Endothelial cell of umbilical vein (primary cell): Measurements from ENCODE around the gene HINFP. TPM values are rescaled to one million over a fixed set of nuclear protein-coding genes. Genes with fewer than 3 reads are reported as not detected.

Experiments
- BruUV-seq: library from RNA; stranded (reverse); fragments of 400-500 nt; replicated peaks from 2 replicates; lab custom pipeline; 2021; lab: Mats Ljungman, UMichigan
- CTCF ChIA-PET: fragments of 300-600, 350-600 bp; sonication (Branson Sonifier 250); formaldehyde crosslinking; loops from one replicate; lab custom pipeline; 2021; ENCODE audit warnings: antibody characterized with exemption, inconsistent platforms; lab: Charles Lee
- POLR2A ChIA-PET: fragments of 300-600, 350-600 bp; sonication (Branson Sonifier 250); formaldehyde crosslinking; loops from one replicate; lab custom pipeline; 2021; ENCODE audit warnings: antibody characterized with exemption, inconsistent platforms; lab: Charles Lee
- DNase-seq: peaks from one replicate; pipeline ENCODE4 v3.0.0-alpha.2; 2011; ENCODE audit warnings: low read depth, low spot score
- FAIRE-seq: peaks from 2 replicates; lab custom pipeline; 2011; peaks lifted over from hg19 to GRCh38; lab: Jason Lieb, UNC
- H2AFZ ChIP-seq: 2 replicates; pipeline ENCODE4 v1.6.0; 2012; ENCODE audit warnings: low read depth, low read length, control low read depth, inconsistent platforms
- H3K27ac ChIP-seq: 2 replicates; pipeline ENCODE4 v1.5.1; 2011; ENCODE audit warnings: low read depth, mild to moderate bottlenecking, control low read depth, low read length, moderate library complexity; ENCODE audit not compliant: insufficient read depth
- H3K27me3 ChIP-seq, 2 experiments: 2 replicates each; pipeline versions ENCODE4 v1.6.0 to v1.6.1; 2011; ENCODE audit warnings: low read length in 2 of 2, mixed read lengths in 1 of 2; ENCODE audit not compliant: control insufficient read depth in 2 of 2, insufficient read depth in 2 of 2
- H3K36me3 ChIP-seq, 2 experiments: 2 replicates in 1 of 2; 3 replicates in 1 of 2; pipeline ENCODE4 v1.5.1; 2011; ENCODE audit warnings: low read length in 2 of 2, mild to moderate bottlenecking in 1 of 2, moderate library complexity in 1 of 2; ENCODE audit not compliant: control insufficient read depth in 2 of 2, insufficient read depth in 2 of 2; ENCODE audit errors: extremely low read depth in 1 of 2
- H3K4me1 ChIP-seq: 3 replicates; pipeline ENCODE4 v1.5.1; 2011; ENCODE audit warnings: mild to moderate bottlenecking, low read length; ENCODE audit not compliant: control insufficient read depth, insufficient read depth; ENCODE audit errors: extremely low read depth
- H3K4me2 ChIP-seq: 2 replicates; pipeline ENCODE4 v1.6.1; 2011; ENCODE audit warnings: low read length, control low read depth, mixed read lengths; ENCODE audit not compliant: insufficient read depth
- H3K4me3 ChIP-seq, 3 experiments: fragments of 200-600 bp in 1 of 3; sonication (generic), shearing (Covaris generic) in 1 of 3; replicated peaks in 1 of 3; 2 replicates each; pipeline ENCODE4 v1.5.1; 2011 to 2016; ENCODE audit warnings: control low read depth in 3 of 3, low read length in 3 of 3, mild to moderate bottlenecking in 2 of 3, inconsistent platforms in 1 of 3, low read depth in 1 of 3, moderate library complexity in 1 of 3; ENCODE audit not compliant: insufficient read depth in 1 of 3
- H3K79me2 ChIP-seq: 2 replicates; pipeline ENCODE4 v1.6.0; 2012; ENCODE audit warnings: low read length, inconsistent platforms; ENCODE audit not compliant: control insufficient read depth, insufficient read depth
- H3K9ac ChIP-seq: replicated peaks from 2 replicates; pipeline ENCODE3; 2011; ENCODE audit warnings: low read length, control low read depth; ENCODE audit not compliant: insufficient read depth; ENCODE audit errors: extremely low read depth
- H3K9me1 ChIP-seq: replicated peaks from 3 replicates; pipeline ENCODE4 v1.6.0; 2011; ENCODE audit warnings: mild to moderate bottlenecking, low read length; ENCODE audit not compliant: control insufficient read depth, insufficient read depth; ENCODE audit errors: extremely low read depth
- H3K9me3 ChIP-seq: replicated peaks from 2 replicates; pipeline ENCODE4 v1.5.1; 2012; ENCODE audit warnings: low read length, inconsistent platforms; ENCODE audit not compliant: control insufficient read depth, insufficient read depth
- H4K20me1 ChIP-seq: replicated peaks from 2 replicates; pipeline ENCODE3; 2011; ENCODE audit warnings: mild to moderate bottlenecking, low read length; ENCODE audit not compliant: control insufficient read depth, insufficient read depth; ENCODE audit errors: extremely low read depth
- EZH2 ChIP-seq: IDR thresholded peaks from 2 replicates; pipeline ENCODE4 v1.6.1; 2012; ENCODE audit warnings: borderline replicate concordance, low read depth, mild to moderate bottlenecking, moderate library complexity, low read length, inconsistent platforms; ENCODE audit not compliant: severe bottlenecking
- JUN ChIP-seq: IDR thresholded peaks from 2 replicates; pipeline ENCODE4 v1.6.1; 2011; ENCODE audit warnings: borderline replicate concordance, low read depth; ENCODE audit not compliant: insufficient read length, insufficient read depth
- MAX ChIP-seq: IDR thresholded peaks from 2 replicates; pipeline ENCODE4 v1.6.1; 2011; ENCODE audit not compliant: insufficient read depth, insufficient read length
- MYC ChIP-seq: IDR thresholded peaks from one replicate; pipeline ENCODE4 v1.6.1; 2011; ENCODE audit warnings: mild to moderate bottlenecking, low read depth, low read length
- POLR2AphosphoS5 ChIP-seq: IDR thresholded peaks from 2 replicates; pipeline ENCODE4 v1.6.1; 2012; ENCODE audit warnings: low read depth, mild to moderate bottlenecking, control low read depth, low read length, moderate library complexity; ENCODE audit not compliant: insufficient read depth
- dilution Hi-C: fragments of 300-500 bp; cut with MboI; formaldehyde crosslinking; loops from one replicate; pipeline ENCODE4 v1.15.0; 2019; ENCODE audit warnings: low sequenced_read_pairs; ENCODE audit not compliant: extremely low pct_ligation_motif_present
- intact Hi-C: fragments of 100-400 bp; cut with micrococcal nuclease; formaldehyde crosslinking; loops from one replicate; pipeline ENCODE4 v1.10.0; 2022
- polyA plus RNA-seq, 4 experiments: library from polyadenylated mRNA; depleted of rRNA in 3 of 4; stranded (reverse) in 3 of 4; unstranded in 1 of 4; fragments of >200 nt; gene quantifications; 2 replicates each; pipeline versions ENCODE4 v1.2.1 to v1.2.3, GENCODE V29; 2011 to 2012; ENCODE audit warnings: missing spikeins in 1 of 4
- total RNA-seq: library from RNA; stranded (reverse); gene quantifications from 2 replicates; pipeline ENCODE4 v1.2.3, GENCODE V29; 2021
- TF ChIP-seq, protein P1 (sequence below), 2 donors: IDR thresholded peaks; 1 replicate in 1 of 2; 2 replicates in 1 of 2; pipeline ENCODE4 v1.5.1; 2011; ENCODE audit warnings: low read length in 2 of 2, mild to moderate bottlenecking in 2 of 2, moderate library complexity in 2 of 2, control low read depth in 1 of 2, inconsistent platforms in 1 of 2, low read depth in 1 of 2; ENCODE audit not compliant: insufficient read depth in 1 of 2; ENCODE audit errors: extremely low read depth in 1 of 2

HINFP gene
- total and polyA plus RNA-seq, 2 donors (not counting 3 experiments of a cell fraction or from before 2014, with no cell fraction given): 30.8 to 33.4 TPM

DNA sequence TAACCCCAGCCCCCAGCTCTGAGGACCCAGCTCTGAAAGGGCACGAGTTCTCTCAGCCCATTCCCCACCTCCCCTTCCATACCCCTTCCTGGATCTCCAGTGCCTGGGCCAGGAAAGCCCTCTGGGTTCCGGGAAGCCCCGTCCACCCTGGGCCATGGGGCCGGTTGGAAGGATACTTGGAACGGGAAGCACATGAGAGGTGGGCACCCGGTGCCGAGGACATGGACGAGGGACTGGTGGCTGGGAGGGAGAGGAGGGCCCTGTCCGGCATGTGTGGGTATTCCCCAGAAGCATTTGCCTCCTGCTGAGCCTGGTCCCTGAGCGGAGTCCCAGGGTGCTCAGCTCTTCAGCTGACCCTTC lies 5.2 kb upstream of the HINFP start:
- Histone ChIP-seq H3K4me1 (peaks cover 10% of the 10 kb centered on the region), H4K20me1 (no peaks in the 10 kb centered on the region), H2AFZ (no peak overlapping the region), H3K9me1 (no peaks in the 10 kb centered on the region), H3K36me3 (peaks cover 7 to 24% of the 10 kb centered on the region in 2 experiments), H3K4me2 (no peak overlapping the region), H3K27me3 (no peaks in the 10 kb centered on the region), H3K79me2 (no peaks in the 10 kb centered on the region), H3K27ac (no peak overlapping the region), H3K4me3 (no peak overlapping the region), H3K9ac (no peak overlapping the region), H3K9me3 (no peaks in the 10 kb centered on the region)
- DNase-seq (no peak), FAIRE-seq (no peak)
- CTCF ChIA-PET: interaction anchor here (0.9 to 1.6 kb wide), 3 partner anchors 14 to 222 kb away, joined by 4 to 7 read pairs (median 5); no protein-coding TSS in a partner anchor
- no peak for TF ChIP-seq JUN
- no peak for TF ChIP-seq MYC
- TF ChIP-seq, protein P1, sequence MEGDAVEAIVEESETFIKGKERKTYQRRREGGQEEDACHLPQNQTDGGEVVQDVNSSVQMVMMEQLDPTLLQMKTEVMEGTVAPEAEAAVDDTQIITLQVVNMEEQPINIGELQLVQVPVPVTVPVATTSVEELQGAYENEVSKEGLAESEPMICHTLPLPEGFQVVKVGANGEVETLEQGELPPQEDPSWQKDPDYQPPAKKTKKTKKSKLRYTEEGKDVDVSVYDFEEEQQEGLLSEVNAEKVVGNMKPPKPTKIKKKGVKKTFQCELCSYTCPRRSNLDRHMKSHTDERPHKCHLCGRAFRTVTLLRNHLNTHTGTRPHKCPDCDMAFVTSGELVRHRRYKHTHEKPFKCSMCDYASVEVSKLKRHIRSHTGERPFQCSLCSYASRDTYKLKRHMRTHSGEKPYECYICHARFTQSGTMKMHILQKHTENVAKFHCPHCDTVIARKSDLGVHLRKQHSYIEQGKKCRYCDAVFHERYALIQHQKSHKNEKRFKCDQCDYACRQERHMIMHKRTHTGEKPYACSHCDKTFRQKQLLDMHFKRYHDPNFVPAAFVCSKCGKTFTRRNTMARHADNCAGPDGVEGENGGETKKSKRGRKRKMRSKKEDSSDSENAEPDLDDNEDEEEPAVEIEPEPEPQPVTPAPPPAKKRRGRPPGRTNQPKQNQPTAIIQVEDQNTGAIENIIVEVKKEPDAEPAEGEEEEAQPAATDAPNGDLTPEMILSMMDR (IDR thresholded peaks at IDR 0.05; ENCODE audit: extremely low read depth in 1 of 2, insufficient read depth in 1 of 2, low read depth in 1 of 2, low read length in 2 of 2): no peak
- TF ChIP-seq MAX: no peak
- no peak for TF ChIP-seq POLR2AphosphoS5
- TF ChIP-seq EZH2: no peak
- intact Hi-C loops: no loop called here
- POLR2A ChIA-PET: no interaction called here
- dilution Hi-C loops: no loop called here
- no TSS peak for BruUV-seq
